ENCODE results near the gene DALRD3.

- TF ChIP-seq CTCF (IDR thresholded peaks at IDR 0.05) (no peak), POLR2AphosphoS5 (IDR thresholded peaks at IDR 0.05) (no peak), EP300 (IDR thresholded peaks at IDR 0.05) (no peak)
These were observed 38.9 kb upstream of the DALRD3 start for GRCh38 chr3:49057268-49057667.

Data from esophagus muscularis mucosa (tissue), 4 donors.